ENCODE results near the gene KRTAP12-1.
"Not testable (repeated sequence)": the region's sequence is repeated elsewhere in the genome, so short reads cannot be mapped to it uniquely, and the experiment has no call there.

Gene KRTAP12-1

DNA sequence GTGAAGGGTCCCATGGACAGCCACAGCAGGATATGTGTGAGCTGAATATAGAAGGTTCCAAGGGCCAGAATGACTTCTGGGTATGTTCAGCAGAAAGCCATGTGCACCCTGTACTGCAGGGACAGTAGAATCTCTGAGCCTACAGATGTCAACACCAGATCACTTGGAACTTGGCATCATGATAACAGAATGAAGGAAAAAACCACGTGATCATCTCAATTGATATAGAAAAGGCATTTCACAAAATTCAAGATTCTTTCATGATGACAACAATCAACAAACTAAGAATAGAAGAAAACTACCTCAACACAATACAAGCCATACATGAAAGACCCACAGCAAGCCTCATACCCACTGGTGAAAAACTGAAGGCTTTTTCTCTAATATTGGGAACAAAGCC, 14.4 kb downstream of the KRTAP12-1 start:
- no peak for DNase-seq (ENCODE audit: low read depth in 2 of 2)

DNA sequence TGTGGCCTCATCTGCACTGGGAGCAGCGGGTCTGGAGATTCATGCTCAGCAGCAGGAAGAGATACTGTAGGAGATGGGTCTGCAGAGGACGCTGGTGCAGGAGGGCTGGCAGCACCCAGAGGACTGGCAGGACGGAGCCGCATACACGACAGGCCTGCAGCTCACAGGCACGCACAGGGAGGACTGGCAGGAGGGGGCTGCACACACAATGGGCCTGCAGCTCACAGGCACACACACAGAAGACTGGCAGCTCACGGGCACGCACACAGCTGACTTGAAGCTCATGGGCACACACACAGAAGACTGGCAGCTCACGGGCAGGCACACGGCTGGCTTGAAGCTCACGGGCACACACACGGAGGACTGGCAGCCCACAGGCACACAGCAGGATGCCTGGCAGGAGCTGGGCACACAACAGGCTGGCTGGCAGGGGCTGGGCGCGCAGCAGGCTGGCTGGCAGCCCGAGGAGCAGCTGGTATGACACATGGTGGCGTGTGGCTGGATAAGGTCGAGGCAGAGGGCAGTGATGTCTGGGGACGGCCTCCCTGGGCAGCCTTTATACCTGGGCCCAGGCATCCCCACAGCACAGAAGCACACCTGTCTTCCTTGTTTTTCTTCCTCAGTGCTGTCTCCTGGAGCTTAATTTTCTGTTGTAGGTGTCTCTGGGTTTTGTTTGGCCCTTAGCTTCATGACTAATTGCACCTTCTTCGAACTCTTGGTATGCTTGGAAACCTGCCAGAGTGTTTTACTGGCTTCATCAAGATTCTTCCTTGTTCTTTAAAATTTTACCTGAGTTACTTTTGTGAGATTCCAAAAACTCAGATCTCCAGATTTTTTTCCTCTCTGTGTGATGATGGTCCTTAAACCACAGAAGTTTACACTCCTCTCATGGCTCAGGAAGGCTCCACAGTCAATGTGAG, 15.3 kb downstream of the KRTAP12-1 start, which contains the start of gene KRTAP12-2:
Gene KRTAP12-2, minus strand, starts transcription at position 527 of the 920 bp plus-strand sequence. Its CDS starts 41 bp downstream, at position 486.
- no peak for DNase-seq (ENCODE audit: low read depth in 2 of 2)

DNA sequence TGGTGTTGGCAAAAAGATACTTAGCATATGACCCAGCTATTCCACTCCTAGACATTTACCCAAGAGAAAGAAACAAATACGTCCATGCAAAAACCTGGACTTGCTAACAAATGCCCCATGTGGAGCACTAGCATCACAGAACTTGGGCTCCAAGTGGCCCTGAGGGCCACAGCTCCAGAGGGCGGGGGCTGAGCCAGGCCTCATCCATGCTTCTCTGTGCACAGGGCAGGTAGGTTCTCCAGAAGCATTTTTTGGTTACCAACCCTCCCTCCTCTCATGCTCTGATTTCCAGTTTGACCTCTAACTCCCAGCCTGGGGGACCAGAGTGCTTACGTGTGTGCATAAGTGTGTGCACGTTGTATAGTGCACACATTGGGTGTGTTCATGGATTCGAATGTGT, 17.3 kb downstream of the KRTAP12-1 start:
- no peak for DNase-seq (ENCODE audit: low read depth in 2 of 2)

DNA sequence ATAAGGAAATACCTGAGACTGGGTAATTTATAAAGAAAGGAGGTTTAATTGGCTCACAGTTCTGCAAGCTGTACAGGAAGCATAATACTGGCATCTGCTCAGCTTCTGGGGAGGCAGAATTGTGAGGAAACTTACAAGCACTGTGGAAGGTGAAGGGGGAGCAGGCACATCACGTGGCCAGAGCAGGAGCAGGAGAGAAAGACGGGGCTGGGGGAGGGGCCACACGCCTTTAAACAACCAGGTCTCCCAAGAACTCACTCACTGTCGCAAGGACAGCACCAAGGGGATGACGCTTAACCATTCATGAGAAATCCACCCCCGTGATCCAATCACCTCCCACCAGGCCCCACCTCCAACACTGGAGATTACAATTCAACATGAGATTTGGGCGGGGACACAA, 20.4 kb downstream of the KRTAP12-1 start:
- DNase-seq (ENCODE audit: low read depth in 2 of 2), result not testable (repeated sequence)

DNA sequence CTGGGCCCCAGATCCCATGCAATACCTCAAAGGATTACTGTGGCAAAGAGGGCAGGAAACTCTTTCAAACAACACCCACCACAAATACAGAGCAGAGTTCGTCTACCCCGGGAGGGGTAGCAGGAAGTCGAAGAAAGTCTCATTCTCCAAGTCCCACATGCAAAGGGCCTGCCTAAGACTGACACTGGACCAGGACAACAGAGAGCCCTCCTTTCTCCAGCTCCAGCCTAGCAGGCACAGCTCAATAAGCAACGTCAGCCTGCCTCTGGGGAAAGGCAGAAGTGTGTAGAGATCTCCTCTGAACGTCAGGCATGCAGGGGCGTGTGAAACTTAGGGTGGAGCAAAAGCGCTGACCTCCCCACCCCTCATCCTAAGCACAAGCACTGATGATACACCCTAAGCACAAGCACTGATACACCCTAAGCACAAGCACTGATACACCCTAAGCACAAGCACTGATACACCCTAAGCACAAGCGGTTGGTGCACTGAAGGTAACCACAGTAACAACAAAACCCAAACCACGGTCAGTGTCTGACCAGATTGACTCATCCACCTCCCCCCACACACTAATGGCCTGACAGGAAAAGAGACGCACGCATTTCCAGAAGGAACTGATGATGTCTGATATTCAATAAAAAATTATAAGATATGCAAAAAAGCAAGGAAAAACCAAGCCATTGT, 22.9 kb downstream of the KRTAP12-1 start:
- no peak for DNase-seq (ENCODE audit: low read depth in 2 of 2)

DNA sequence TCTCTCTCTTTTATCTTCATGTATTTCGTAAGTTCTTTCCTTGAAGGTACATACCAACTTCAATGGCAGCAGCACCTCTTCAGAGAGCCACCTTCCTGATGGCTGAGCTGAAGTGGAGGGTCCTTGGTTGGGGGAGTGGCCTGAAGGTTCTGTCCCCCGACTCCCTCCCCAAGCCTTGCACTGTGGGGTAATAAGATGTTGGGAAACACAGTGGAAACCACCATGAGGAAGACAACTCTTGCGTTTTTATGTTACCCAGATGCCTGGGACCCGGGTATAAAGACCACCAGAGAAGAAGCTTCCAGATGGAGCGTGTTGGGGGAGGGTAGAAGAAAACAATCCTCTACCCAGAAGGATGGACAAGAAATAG, 23.4 kb downstream of the KRTAP12-1 start:
- no peak for DNase-seq (ENCODE audit: low read depth in 2 of 2)

DNA sequence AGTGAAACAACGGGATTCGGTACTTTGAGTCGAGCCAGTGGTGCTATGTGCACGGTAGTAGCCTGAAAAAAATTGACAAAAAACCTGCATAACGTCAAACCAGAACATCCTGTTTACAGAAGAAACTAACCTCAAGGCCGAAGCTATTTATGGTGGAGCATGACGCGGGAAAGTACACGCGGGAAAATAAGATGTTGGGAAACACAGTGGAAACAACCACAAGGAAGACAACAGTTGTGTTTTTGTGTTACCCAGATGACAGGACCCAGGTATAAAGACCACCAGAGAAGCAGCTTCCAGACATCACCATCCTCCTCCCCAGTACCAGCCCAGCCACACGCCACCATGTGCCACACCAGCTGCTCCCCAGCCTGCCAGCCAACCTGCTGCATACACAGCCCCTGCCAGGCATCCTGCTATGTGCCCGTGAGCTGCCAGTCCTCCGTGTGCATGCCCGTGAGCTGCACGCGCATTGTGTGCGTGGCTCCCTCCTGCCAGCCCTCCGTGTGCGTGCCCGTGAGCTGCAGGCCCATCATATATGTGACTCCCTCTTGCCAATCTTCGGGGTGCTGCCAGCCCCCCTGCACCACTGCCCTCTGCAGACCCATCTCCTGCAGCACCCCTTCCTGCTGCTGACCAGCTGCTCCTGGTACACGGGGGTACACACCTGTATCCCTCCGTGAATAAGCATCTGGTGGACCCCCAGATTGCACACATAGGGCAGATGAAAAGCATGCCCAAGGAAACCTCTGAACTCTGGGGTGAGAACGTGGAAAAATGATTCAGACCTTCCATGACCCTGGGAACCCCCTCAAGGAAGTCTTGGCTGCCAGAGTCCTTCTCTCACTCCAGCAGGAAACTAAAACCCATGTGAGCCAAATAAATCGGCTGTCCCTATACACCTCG, 24.1 kb downstream of the KRTAP12-1 start, which contains the start of gene KRTAP12-3:
Gene KRTAP12-3, plus strand, starts transcription at position 298 of the 906 bp plus-strand sequence. Its CDS starts 48 bp downstream, at position 346.
- DNase-seq (ENCODE audit: low read depth in 2 of 2), result peak in 1 of 2 donors; percentile 8

DNA sequence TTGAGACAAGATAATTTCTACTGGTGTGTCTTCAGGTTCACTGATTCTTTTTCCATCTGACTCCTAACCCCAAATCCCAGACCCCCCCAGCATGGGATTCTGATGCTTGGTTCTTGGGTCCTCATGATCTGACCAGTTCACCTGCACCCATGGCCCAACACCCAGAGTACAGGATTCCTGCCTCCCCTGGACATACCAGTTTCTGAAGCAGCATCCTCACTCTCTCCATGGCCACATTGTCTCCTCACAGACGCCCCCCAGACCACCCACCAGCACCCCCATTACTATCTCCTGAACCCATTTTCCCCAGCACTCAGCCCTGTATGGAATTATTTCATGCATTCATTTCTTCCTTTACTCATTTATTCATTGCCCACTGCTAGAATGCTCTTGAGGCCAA, 25.1 kb downstream of the KRTAP12-1 start:
- DNase-seq (ENCODE audit: low read depth in 2 of 2), result no peak

DNA sequence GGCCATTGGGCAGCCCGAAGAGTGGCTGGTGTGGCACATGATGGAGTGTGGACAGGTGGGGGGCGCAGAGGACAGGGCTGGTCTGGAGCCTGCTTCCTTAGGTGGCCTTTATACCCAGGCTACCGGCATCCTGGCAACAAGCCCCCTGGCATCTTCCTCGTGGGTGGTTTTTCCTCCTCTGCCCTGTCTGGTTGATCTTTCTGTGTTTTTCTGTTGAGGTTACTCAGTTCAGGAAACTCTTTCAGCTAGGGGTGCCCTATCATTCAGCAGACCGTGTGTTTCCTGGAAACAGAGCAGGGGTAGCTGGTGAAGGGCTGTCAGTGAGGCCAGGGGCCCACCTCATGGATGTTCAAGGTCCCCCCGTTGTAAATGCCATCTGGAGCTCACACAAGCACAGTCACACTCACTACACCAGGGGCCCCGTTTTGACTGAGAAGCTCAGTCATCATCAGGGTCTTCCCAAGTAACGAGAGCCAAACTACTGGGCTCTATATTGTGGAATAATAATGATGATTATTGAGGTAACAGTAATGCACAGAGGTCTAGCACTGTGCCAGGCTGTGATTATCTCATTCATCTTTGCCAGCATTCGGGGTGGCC, 27.3 kb downstream of the KRTAP12-1 start, which contains the start of gene KRTAP12-4:
Gene KRTAP12-4, minus strand, starts transcription at position 84 of the 600 bp plus-strand sequence. Its CDS starts 45 bp downstream, at position 39.
- no peak for DNase-seq (ENCODE audit: low read depth in 2 of 2)

DNA sequence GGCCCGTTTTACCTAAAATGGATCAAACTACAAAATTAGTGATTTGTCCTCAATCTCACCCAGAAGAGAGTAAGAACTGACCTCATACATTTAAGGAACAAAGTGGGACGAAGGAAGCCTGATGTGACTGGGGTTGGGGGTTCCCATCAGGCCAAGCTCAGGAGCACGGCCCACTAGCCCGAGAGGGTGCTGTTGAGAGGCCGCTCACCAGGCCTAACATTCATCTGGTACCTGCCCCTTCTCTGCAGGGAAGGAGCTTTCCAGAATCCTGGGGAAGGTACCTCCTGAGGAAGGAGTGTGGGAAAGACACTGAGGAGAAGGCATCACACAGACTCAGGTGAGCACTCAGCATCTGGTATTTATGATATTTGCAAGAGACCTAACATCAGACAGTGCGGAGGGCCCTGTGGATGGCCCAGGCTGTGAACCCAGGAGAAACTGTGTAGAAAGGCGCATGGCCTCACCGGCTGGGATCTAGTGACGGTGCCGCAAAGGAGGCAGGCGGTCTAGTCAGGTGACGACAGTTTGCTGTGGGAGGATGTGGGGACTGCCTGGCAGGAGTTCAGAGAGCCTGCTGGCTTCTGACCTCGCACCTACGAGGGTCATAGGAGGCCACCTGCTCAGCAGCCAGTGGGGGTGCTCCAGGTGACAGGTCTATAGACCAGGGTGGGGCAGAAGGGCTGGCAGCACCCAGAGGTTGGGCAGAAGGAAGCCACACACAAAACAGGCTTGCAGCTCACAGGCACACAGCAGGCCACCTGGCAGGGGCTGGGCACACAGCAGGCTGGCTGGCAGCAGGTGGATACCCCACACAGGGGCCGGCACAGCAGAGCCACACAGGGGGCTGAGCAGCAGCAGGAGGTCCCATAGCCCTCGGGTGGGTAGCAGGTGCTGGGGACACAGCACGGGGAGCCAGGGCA, 28.0 kb downstream of the KRTAP12-1 start:
- DNase-seq (ENCODE audit: low read depth in 2 of 2), result peak in 1 of 2 donors; percentile 24

DNA sequence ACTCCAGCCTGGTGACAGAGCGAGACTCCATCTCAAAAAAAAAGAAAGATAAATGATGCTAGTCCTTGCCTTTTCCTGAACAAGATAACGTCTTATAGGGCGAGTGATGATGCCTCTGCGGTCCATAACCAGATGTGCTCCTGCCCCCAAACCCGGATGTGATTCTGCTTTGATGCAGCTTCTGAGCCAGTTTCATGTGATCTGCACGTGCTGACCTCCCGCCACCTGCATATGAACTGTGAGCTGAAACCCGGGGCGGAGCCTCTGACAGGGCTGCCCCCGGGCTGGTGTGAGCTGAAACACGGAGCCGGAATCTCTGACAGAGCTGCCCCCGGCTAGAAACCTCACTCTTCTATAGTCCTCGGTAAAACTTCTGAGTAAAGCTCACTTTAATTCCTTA, 28.8 kb downstream of the KRTAP12-1 start:
- DNase-seq (ENCODE audit: low read depth in 2 of 2), result no peak

DNA sequence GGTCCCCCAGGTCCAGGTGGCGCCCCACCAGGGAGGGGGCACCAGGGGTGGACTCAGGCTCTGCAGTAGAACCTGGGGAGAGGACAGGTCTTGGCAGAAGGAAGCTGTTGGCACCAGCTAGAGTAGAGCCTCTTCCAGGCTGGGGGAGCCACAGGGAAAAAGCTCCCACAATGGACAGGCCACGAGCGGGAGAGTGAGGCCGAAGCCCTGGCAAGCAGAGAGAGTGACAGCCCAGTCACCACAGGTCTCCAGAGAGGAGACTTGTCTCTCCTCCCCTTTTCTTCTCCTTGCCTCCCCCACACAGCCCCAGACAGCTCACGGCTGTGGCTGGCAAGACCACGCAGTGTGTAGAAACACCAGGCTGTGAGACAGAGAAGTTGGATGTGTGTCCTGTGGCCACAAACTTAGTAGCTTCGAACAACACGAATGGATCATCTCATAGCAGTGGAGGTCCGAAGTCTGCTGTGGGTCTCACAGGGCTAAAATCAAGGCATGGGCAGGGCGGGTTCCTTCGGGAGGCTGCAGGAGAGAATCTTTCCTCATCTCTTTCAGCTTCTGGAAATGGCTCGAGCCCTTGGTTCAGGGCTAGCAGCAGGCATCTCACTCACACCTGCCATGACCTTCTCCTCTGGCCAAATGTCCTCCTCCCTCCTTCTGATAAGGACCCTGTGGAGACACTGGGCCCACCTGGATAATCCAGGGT, 30.8 kb downstream of the KRTAP12-1 start:
- no peak for DNase-seq (ENCODE audit: low read depth in 2 of 2)

DNA sequence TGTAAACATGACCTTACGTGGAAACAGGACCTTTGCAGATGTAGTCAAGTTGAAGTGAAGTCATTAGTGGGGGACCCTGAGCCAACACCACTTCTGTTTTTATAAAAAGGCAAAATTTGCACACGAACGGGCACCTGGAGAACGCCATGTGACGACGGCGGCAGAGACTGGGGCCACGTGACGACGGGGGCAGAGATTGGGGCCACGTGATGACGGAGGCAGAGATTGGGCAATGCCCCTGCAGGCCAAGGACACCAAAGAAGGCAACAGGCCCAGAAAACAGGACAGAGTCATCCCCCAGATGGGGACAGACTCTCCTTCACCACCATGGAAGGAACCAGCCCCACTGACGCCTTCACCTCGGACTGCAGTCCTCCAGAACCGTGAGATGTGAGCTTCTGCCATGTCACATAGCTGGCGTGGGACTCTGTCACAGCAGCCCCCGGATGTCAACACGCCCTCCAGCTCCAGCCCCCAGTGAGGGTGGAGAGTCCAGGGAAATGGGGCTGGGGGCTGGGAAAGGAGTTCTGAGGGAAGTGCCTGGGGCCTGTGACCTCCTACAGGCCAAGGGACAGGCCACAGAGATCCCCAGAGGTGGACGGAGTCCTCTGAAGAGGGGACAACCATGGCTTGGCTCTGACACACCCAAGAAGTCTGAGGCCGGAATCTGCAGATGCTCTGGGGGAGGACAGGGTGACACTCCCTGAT, 31.5 kb downstream of the KRTAP12-1 start:
- DNase-seq (ENCODE audit: low read depth in 2 of 2), result no peak

DNA sequence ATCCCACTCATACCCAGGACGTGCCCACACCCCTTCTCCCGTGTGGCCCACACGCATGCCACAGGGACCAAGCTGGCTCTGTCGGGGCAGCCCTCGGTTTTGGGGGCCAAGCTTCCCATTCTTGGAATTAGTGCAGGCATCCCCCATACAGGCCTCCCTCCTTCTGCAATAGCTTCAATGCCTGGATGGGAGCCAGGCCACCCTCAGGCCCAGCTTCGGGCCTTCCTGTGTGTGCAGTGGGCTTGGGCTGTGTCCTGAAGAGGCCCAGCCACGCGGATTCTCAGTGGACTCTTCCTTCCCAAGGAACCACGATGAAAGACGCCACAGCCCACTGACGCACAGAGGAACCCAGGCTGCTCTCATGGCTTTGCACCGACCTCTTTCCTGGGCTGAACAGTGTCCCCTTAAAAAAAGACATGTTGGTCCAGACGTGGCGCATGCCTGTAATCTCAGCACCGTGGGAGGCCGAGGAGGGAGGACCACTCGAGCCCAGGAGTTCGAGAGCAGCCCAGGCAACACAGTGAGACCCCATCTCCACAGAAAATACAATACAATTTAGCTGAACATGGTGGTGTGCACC, 32.4 kb downstream of the KRTAP12-1 start:
- no peak for DNase-seq (ENCODE audit: low read depth in 2 of 2)

DNA sequence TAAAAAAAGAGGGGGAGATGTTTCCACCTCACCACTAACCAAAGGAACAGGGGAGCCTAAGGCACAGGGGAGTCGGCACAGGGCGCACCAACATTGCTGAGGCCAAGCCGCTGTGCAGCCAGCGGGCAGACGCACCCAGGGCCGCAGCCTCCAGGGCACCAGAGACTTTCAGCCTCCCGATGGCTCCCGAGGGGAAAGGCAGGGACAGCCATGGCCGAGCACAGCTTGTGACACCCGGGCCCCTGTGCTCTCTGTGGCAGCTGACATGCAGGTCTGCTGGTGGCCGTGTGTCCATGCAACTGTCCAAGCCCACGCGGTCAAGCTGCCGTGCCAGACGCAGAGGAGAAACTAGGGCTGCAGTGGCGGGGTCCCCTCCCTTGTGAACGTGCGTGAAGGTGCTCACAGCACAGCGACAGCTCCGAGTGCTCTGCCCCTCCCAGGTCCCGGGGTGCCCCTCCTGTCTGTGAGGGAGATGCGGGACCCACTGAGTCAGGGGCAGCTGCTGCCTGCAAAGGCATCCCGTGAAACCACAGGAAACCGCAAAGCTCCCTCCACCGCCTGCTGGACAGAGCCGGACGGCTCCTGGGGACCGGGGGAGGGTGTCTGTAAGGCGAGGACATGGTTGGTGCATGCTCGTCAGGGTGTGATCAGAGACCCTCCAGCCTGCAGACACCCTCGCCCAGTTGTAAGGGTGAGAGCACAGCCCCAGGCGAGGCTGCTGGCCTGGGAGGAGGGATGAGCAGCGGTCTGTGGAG, 33.2 kb downstream of the KRTAP12-1 start:
- DNase-seq (ENCODE audit: low read depth in 2 of 2), result no peak

DNA sequence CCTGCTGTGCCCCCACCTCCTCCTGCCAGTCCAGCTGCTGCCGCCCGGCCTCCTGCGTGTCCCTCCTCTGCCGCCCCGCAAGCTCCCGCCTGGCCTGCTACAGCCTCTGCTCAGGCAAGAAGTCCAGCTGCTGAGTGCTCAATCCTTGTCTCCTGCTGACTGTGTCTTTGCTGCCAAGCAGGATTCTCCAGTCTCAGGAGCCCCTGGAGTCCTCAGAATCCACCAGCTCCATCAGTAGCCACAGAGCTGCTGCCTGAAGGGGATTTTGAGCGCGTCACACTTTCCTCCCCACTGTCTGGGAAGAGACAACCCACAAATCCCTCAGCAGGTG, 34.8 kb downstream of the KRTAP12-1 start:
- DNase-seq (ENCODE audit: low read depth in 2 of 2), result no peak

DNA sequence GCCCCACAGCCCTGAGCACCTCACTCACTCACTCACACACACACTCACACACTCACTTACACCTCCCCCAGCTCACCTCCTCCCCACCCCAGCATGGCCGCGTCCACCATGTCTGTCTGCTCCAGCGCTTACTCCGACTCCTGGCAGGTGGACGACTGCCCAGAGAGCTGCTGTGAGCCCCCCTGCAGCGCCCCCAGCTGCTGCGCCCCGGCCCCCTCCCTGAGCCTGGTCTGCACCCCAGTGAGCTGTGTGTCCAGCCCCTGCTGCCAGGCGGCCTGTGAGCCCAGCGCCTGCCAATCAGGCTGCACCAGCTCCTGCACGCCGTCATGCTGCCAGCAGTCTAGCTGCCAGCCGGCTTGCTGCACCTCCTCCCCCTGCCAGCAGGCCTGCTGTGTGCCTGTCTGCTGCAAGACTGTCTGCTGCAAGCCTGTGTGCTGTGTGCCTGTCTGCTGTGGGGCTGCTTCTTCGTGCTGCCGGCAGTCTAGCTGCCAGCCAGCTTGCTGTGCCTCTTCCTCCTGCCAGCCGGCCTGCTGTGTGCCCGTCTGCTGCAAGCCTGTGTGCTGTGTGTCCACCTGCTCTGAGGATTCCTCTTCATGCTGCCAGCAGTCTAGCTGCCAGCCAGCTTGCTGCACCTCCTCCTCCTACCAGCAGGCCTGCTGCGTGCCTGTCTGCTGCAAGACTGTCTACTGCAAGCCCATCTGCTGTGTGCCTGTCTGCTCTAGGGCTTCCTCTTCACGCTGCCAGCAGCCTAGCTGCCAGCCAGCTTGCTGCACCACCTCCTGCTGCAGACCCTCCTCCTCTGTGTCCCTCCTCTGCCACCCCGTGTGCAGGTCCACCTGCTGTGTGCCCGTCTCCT, 35.4 kb downstream of the KRTAP12-1 start, which contains the start of gene KRTAP10-11:
Gene KRTAP10-11, plus strand, starts transcription at position 49 of the 856 bp plus-strand sequence. Its CDS starts 45 bp downstream, at position 94.
- DNase-seq (ENCODE audit: low read depth in 2 of 2), result not testable (repeated sequence)
